Measurements from ENCODE around the gene GTF3C2. TPM values are rescaled to one million over a fixed set of nuclear protein-coding genes. Genes with fewer than 3 reads are reported as not detected.
A peak's percentile ranks its signal among the peaks of the same experiment; 100 is the strongest.

The GTF3C2 gene
- polyA plus RNA-seq, 2 of the 4 experiments (the other 2 are of a cell fraction), result 75.4 to 101 TPM

GRCh38 chr2:27322301-27322765 lies 34.2 kb downstream of the GTF3C2 start:
- TF ChIP-seq RFX5 (IDR thresholded peaks at IDR 0.05) (no peak), HDAC2 (IDR thresholded peaks at IDR 0.05) (no peak), EHMT2 (IDR thresholded peaks at IDR 0.05; ENCODE audit: low read depth) (no peak), RCOR1 (IDR thresholded peaks at IDR 0.05; ENCODE audit: low read depth, low read length) (no peak), HES2 (IDR thresholded peaks at IDR 0.05) (no peak), MAFK (IDR thresholded peaks at IDR 0.05; ENCODE audit: partially characterized antibody) (no peak), ZNF302 (CRISPR knock-in tag; IDR thresholded peaks at IDR 0.05) (no peak), ZC3H11A (IDR thresholded peaks at IDR 0.05) (no peak), ELK1 (IDR thresholded peaks at IDR 0.05; ENCODE audit: low read depth, low read length) (no peak), HOXA7 (CRISPR knock-in tag; IDR thresholded peaks at IDR 0.05) (no peak), ESRRA (IDR thresholded peaks at IDR 0.05; ENCODE audit: borderline replicate concordance, low read length) (no peak), EP300 (IDR thresholded peaks at IDR 0.05) (no peak), SREBF2 (IDR thresholded peaks at IDR 0.05) (no peak), CHD2 (IDR thresholded peaks at IDR 0.05; ENCODE audit: low read length, partially characterized antibody) (no peak), CBX2 (IDR thresholded peaks at IDR 0.05; ENCODE audit: borderline replicate concordance, low read depth) (no peak), POLR2A (IDR thresholded peaks at IDR 0.05; ENCODE audit: low read length) (no peak)
- CTCF ChIA-PET, result interaction anchor here (1.0 to 12.8 kb wide), 16 partner anchors 9 to 223 kb away, joined by 3 to 171 read pairs (median 6); partner anchors contain the start of genes EIF2B4, SNX17 and ZNF513
- FAIRE-seq (no peak), DNase-seq (ENCODE audit: low read depth in 1 of 2, low spot score in 1 of 2) (peak in 1 of 2 experiments; percentile 15), ATAC-seq (peak; percentile 15 to 20)
- H3K27ac ChIP-seq, result peak overlapping the region; percentile 93 to 99
- peak overlapping the region; percentile 58 for H3K4me3 ChIP-seq
- 5% methylated on average over 9 of the region's 10 CpGs for WGBS (ENCODE audit: missing lambda C conversion rate)
- POLR2A ChIA-PET, result interaction anchor here (0.8 to 1.2 kb wide), 5 partner anchors 8 to 47 kb away, joined by 3 to 11 read pairs (median 4); partner anchors contain the start of gene GTF3C2
- peaks cover 31% of the 10 kb centered on the region for H3K4me1 ChIP-seq
- H3K9me3 ChIP-seq, result no peaks in the 10 kb centered on the region
- peak overlapping the region; percentile 82 for H3K4me2 ChIP-seq

DNA sequence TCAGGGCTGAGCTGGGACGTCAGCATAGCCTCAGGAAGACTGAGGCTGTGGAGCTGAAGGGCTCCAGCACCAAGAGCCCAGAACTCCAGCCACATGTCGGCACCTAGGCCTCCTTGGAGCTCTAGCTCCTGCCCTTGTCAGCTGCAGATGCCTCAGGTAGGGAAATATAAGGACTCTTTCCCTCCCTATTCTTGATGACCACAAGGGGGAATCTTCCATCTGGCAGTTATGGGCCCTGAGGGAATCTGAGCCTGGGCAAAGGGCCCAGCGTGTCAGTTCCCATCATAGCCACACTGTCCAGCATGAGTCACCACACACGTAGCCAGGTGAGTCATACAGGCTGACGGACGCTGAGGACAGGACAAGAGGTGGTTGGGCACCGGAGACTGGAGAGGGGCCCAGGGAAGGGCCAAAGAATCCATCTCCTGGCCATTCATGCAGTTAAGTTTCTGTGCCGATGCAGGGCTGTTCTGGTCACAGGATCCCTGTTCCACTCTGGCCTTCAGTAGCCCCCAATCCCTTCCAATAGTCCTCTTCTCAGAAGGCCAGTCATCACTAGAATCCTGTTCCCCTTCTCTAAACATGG lies 35.5 kb downstream of the GTF3C2 start:
- TF ChIP-seq, protein P1, sequence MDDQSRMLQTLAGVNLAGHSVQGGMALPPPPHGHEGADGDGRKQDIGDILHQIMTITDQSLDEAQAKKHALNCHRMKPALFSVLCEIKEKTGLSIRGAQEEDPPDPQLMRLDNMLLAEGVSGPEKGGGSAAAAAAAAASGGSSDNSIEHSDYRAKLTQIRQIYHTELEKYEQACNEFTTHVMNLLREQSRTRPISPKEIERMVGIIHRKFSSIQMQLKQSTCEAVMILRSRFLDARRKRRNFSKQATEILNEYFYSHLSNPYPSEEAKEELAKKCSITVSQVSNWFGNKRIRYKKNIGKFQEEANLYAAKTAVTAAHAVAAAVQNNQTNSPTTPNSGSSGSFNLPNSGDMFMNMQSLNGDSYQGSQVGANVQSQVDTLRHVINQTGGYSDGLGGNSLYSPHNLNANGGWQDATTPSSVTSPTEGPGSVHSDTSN (IDR thresholded peaks at IDR 0.05), result 0 out of 2 replicates have a peak, but pooled peaks have one; percentile 46
- TF ChIP-seq HES2 (IDR thresholded peaks at IDR 0.05) (no peak), RCOR1 (IDR thresholded peaks at IDR 0.05; ENCODE audit: low read depth, low read length) (no peak), TFCP2L1 (CRISPR knock-in tag; IDR thresholded peaks at IDR 0.05) (no peak), MAX (IDR thresholded peaks at IDR 0.05) (peak; percentile 85), CEBPB (IDR thresholded peaks at IDR 0.05) (no peak; a peak in 1 of 4 replicates), SMC3 (IDR thresholded peaks at IDR 0.05) (peak; percentile 60), RAD21 (conservative IDR thresholded peaks at IDR 0.05 in 1 of 2, IDR thresholded peaks at IDR 0.05 in 1 of 2) (peak; percentile 55 to 56; a peak in 3 of 5 replicates), MYC (IDR thresholded peaks at IDR 0.05; ENCODE audit: borderline replicate concordance, low read length) (0 out of 2 replicates have a peak, but pooled peaks have one; percentile 41), FOSL2 (IDR thresholded peaks at IDR 0.05) (peak; percentile 99), FOSL2 (CRISPR knock-in tag; IDR thresholded peaks at IDR 0.05) (peak; percentile 100), GATA3 (IDR thresholded peaks at IDR 0.05; ENCODE audit: borderline replicate concordance) (peak; percentile 62; the same call in 1 of the 2 replicates), JUN (IDR thresholded peaks at IDR 0.05) (peak; percentile 35 to 86; a peak in 3 of 5 replicates), JUNB (IDR thresholded peaks at IDR 0.05) (peak; percentile 93), ELK1 (IDR thresholded peaks at IDR 0.05; ENCODE audit: low read depth, low read length) (no peak), KDM5A (IDR thresholded peaks at IDR 0.05) (no peak)
- TF ChIP-seq, protein P2, sequence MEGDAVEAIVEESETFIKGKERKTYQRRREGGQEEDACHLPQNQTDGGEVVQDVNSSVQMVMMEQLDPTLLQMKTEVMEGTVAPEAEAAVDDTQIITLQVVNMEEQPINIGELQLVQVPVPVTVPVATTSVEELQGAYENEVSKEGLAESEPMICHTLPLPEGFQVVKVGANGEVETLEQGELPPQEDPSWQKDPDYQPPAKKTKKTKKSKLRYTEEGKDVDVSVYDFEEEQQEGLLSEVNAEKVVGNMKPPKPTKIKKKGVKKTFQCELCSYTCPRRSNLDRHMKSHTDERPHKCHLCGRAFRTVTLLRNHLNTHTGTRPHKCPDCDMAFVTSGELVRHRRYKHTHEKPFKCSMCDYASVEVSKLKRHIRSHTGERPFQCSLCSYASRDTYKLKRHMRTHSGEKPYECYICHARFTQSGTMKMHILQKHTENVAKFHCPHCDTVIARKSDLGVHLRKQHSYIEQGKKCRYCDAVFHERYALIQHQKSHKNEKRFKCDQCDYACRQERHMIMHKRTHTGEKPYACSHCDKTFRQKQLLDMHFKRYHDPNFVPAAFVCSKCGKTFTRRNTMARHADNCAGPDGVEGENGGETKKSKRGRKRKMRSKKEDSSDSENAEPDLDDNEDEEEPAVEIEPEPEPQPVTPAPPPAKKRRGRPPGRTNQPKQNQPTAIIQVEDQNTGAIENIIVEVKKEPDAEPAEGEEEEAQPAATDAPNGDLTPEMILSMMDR (IDR thresholded peaks at IDR 0.05), result peak; percentile 59
- DNase-seq (ENCODE audit: low read depth in 1 of 2, low spot score in 1 of 2) (peak; percentile 96 to 98), FAIRE-seq (peak; percentile 51), ATAC-seq (peak; percentile 86 to 88)
- 4% methylated on average over 8 of the region's 8 CpGs for WGBS (ENCODE audit: missing lambda C conversion rate)
- ChIA-PET POLR2A (interaction anchor here (0.6 to 1.0 kb wide), 2 partner anchors 11 to 18 kb away, joined by 3 to 10 read pairs; no protein-coding TSS in a partner anchor), CTCF (interaction anchor here (0.7 to 12.8 kb wide), 28 partner anchors 8 to 295 kb away, joined by 3 to 171 read pairs (median 4); partner anchors contain the start of genes EIF2B4, SNX17, TRIM54 and ZNF513)
- H3K4me1 ChIP-seq, result peaks cover 31% of the 10 kb centered on the region
- no peaks in the 10 kb centered on the region for H3K9me3 ChIP-seq
- H3K27ac ChIP-seq, result peak overlapping the region; percentile 93 to 99
- H3K4me3 ChIP-seq, result peak overlapping the region; percentile 58; the same call in 1 of the 3 replicates
- H3K4me2 ChIP-seq, result peak overlapping the region; percentile 82

All from A549 (cell line).